Stimulated activated CD8-positive, alpha-beta memory T cell treated with anti-CD3 and anti-CD28 coated beads, Interleukin-15, amount 100 ng/mL, for 1 hour (primary cell): ENCODE data around the gene CYP4V2.
"Not testable (repeated sequence)": the region's sequence is repeated elsewhere in the genome, so short reads cannot be mapped to it uniquely, and the experiment has no call there.

Source experiments
- DNase-seq: peaks from one replicate; pipeline ENCODE4 v3.0.0-alpha.2; 2020; ENCODE audit warnings: low read depth

Gene CYP4V2

GRCh38 chr4:186228514-186228894 is 37.1 kb downstream of the CYP4V2 start:
- no peak for DNase-seq

- no peak for DNase-seq
Measured at GRCh38 chr4:186234367-186234766, 43.0 kb downstream of the CYP4V2 start.

GRCh38 chr4:186236126-186236525 is 44.8 kb downstream of the CYP4V2 start:
- no peak for DNase-seq

- no peak for DNase-seq
Measured at GRCh38 chr4:186240452-186240847, 49.1 kb downstream of the CYP4V2 start.

GRCh38 chr4:186240848-186241491 is 49.6 kb downstream of the CYP4V2 start:
- DNase-seq = no peak

- no peak for DNase-seq
Measured at GRCh38 chr4:186241616-186242015, 50.2 kb downstream of the CYP4V2 start.

- DNase-seq = not testable (repeated sequence)
Measured at GRCh38 chr4:186242031-186242430, 50.7 kb downstream of the CYP4V2 start.

GRCh38 chr4:186243331-186243730 is 52.0 kb downstream of the CYP4V2 start:
- DNase-seq = no peak

GRCh38 chr4:186244835-186245234 is 53.5 kb downstream of the CYP4V2 start:
- DNase-seq = no peak

GRCh38 chr4:186247062-186247752 is 55.8 kb downstream of the CYP4V2 start:
- not testable (repeated sequence) for DNase-seq

- no peak for DNase-seq
Measured at GRCh38 chr4:186248643-186249042, 57.3 kb downstream of the CYP4V2 start.

- no peak for DNase-seq
Measured at GRCh38 chr4:186249785-186250754, 58.7 kb downstream of the CYP4V2 start.

GRCh38 chr4:186250760-186251159 is 59.4 kb downstream of the CYP4V2 start:
- no peak for DNase-seq

GRCh38 chr4:186255122-186255521 is 63.8 kb downstream of the CYP4V2 start:
- DNase-seq = no peak

- no peak for DNase-seq
Measured at GRCh38 chr4:186258216-186258811, 66.9 kb downstream of the CYP4V2 start.

- no peak for DNase-seq
Measured at GRCh38 chr4:186260117-186260503, 68.7 kb downstream of the CYP4V2 start.
